Neural cell (in vitro differentiated cells): ENCODE results near the gene HPSE2.

ENCODE experiments used
- EP300 ChIP-seq: fragments of 450-650 bp; conservative IDR thresholded peaks from 2 replicates; pipeline ENCODE4 v1.6.1; 2014; ENCODE audit warnings: antibody characterized with exemption, mild to moderate bottlenecking, moderate library complexity; ENCODE audit not compliant: poor library complexity, severe bottlenecking
- EZH2 ChIP-seq: fragments of 200-600, 300-800 bp; shearing (Covaris generic), sonication (generic); IDR thresholded peaks from 2 replicates; pipeline ENCODE4 v1.6.1; 2014; ENCODE audit warnings: antibody characterized with exemption, low read length, borderline replicate concordance, mild to moderate bottlenecking; ENCODE audit not compliant: insufficient read depth, poor library complexity, severe bottlenecking
- MXI1 ChIP-seq: fragments of 450-650 bp; conservative IDR thresholded peaks from 2 replicates; pipeline ENCODE4 v1.6.1; 2014; ENCODE audit warnings: antibody characterized with exemption, mild to moderate bottlenecking; ENCODE audit not compliant: poor library complexity, severe bottlenecking
- POLR2AphosphoS5 ChIP-seq: IDR thresholded peaks from 2 replicates; pipeline ENCODE4 v1.6.1; 2012
- RAD21 ChIP-seq: fragments of 450-650 bp; conservative IDR thresholded peaks from 2 replicates; pipeline ENCODE4 v1.6.1; 2014; ENCODE audit warnings: antibody characterized with exemption, mild to moderate bottlenecking, moderate library complexity
- SMC3 ChIP-seq: fragments of 450-650 bp; conservative IDR thresholded peaks from 2 replicates; pipeline ENCODE4 v1.6.1; 2014; ENCODE audit warnings: antibody characterized with exemption, mild to moderate bottlenecking, moderate library complexity; ENCODE audit not compliant: poor library complexity
- TAF1 ChIP-seq: IDR thresholded peaks from 2 replicates; pipeline ENCODE4 v1.6.1; 2012; ENCODE audit warnings: low read depth
- TF ChIP-seq, protein P1 (sequence below): fragments of 450-650 bp; IDR thresholded peaks from 2 replicates; pipeline ENCODE4 v1.5.1; 2014; ENCODE audit warnings: antibody characterized with exemption, mild to moderate bottlenecking, moderate library complexity; ENCODE audit not compliant: poor library complexity, severe bottlenecking
- TF ChIP-seq, protein P2 (sequence below): IDR thresholded peaks from 2 replicates; pipeline ENCODE4 v1.6.1; 2012; ENCODE audit warnings: borderline replicate concordance

DNA sequence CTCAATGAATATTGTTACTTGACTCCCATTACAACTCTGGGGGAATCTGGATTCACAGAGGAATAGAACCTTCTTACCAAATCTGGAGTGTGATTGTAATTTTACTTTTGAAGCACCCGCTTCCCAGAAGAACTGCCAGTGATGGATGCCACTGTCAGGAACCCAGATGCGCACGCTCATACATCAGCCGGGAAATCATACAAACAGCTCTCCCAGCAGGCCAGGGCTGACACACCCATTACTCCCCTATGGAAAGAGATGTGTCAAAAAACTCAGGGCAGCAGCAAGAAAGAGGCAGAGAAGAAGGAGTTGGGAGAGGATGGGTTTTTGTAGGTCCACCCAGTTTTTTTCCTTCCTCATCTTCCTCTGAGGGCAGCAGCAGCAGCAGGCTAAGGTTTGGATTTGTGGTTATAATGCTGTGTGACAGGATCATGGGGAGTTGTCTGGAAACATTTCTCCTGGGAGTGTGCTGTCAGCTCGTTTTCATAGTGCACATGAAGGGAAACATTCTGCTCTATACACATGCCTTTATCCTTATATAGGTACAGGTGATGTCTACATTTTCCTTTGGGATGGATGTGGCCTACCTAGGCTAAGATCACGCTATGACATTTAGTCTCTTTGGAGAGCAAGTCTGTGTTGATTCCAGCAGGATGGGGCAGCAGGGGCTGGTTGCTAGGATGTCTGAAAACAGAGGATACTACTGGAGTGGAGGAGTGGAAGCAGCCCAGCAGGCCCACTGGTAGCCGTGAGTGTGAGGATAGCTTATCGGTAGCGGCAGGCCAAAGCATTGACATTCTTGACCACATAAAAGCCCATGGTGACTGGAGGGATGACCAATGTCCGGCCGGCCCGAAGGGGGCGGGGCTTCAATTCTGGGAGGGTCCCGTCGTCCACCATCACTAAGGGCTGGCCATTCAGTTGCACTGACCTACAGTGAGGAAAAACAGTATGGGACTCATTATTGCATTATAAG, 776.6 kb downstream of the HPSE2 start:
- TF ChIP-seq, protein P1, sequence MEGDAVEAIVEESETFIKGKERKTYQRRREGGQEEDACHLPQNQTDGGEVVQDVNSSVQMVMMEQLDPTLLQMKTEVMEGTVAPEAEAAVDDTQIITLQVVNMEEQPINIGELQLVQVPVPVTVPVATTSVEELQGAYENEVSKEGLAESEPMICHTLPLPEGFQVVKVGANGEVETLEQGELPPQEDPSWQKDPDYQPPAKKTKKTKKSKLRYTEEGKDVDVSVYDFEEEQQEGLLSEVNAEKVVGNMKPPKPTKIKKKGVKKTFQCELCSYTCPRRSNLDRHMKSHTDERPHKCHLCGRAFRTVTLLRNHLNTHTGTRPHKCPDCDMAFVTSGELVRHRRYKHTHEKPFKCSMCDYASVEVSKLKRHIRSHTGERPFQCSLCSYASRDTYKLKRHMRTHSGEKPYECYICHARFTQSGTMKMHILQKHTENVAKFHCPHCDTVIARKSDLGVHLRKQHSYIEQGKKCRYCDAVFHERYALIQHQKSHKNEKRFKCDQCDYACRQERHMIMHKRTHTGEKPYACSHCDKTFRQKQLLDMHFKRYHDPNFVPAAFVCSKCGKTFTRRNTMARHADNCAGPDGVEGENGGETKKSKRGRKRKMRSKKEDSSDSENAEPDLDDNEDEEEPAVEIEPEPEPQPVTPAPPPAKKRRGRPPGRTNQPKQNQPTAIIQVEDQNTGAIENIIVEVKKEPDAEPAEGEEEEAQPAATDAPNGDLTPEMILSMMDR: no peak
- TF ChIP-seq TAF1 (no peak), EZH2 (no peak), EP300 (no peak), POLR2AphosphoS5 (no peak), RAD21 (no peak), MXI1 (no peak), SMC3 (no peak)
- TF ChIP-seq, protein P2, sequence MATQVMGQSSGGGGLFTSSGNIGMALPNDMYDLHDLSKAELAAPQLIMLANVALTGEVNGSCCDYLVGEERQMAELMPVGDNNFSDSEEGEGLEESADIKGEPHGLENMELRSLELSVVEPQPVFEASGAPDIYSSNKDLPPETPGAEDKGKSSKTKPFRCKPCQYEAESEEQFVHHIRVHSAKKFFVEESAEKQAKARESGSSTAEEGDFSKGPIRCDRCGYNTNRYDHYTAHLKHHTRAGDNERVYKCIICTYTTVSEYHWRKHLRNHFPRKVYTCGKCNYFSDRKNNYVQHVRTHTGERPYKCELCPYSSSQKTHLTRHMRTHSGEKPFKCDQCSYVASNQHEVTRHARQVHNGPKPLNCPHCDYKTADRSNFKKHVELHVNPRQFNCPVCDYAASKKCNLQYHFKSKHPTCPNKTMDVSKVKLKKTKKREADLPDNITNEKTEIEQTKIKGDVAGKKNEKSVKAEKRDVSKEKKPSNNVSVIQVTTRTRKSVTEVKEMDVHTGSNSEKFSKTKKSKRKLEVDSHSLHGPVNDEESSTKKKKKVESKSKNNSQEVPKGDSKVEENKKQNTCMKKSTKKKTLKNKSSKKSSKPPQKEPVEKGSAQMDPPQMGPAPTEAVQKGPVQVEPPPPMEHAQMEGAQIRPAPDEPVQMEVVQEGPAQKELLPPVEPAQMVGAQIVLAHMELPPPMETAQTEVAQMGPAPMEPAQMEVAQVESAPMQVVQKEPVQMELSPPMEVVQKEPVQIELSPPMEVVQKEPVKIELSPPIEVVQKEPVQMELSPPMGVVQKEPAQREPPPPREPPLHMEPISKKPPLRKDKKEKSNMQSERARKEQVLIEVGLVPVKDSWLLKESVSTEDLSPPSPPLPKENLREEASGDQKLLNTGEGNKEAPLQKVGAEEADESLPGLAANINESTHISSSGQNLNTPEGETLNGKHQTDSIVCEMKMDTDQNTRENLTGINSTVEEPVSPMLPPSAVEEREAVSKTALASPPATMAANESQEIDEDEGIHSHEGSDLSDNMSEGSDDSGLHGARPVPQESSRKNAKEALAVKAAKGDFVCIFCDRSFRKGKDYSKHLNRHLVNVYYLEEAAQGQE: no peak
